Liver (tissue), 3 donors: ENCODE data around the gene PITPNC1.

Experiments
- EGR1 ChIP-seq, 2 donors: IDR thresholded peaks; 2 replicates each; pipeline ENCODE4 v1.6.1; 2016 to 2018; ENCODE audit warnings: antibody characterized with exemption in 2 of 2, low read depth in 2 of 2
- FOXA1 ChIP-seq: IDR thresholded peaks from 2 replicates; pipeline ENCODE4 v1.6.1; 2016; ENCODE audit warnings: antibody characterized with exemption
- GABPA ChIP-seq, 2 donors: IDR thresholded peaks in 1 of 2; conservative IDR thresholded peaks in 1 of 2; 2 replicates each; pipeline ENCODE4 v1.6.1; 2016; ENCODE audit warnings: antibody characterized with exemption in 2 of 2, mild to moderate bottlenecking in 1 of 2, moderate library complexity in 1 of 2
- HNF4A ChIP-seq, 2 donors: conservative IDR thresholded peaks; 2 replicates each; pipeline ENCODE4 v1.6.1; 2016; ENCODE audit warnings: antibody characterized with exemption in 2 of 2, mild to moderate bottlenecking in 2 of 2
- JUND ChIP-seq, 2 donors: IDR thresholded peaks; 2 replicates each; pipeline ENCODE4 v1.6.1; 2016; ENCODE audit warnings: antibody characterized with exemption in 2 of 2
- MAX ChIP-seq: IDR thresholded peaks from 2 replicates; pipeline ENCODE4 v1.6.1; 2016; ENCODE audit warnings: antibody characterized with exemption
- RAD21 ChIP-seq, 2 donors: IDR thresholded peaks; 2 replicates each; pipeline ENCODE4 v1.6.1; 2016; ENCODE audit warnings: antibody characterized with exemption in 2 of 2, mild to moderate bottlenecking in 2 of 2
- RXRA ChIP-seq, 2 donors: IDR thresholded peaks; 2 replicates each; pipeline ENCODE4 v1.6.1; 2017 to 2018; ENCODE audit warnings: antibody characterized with exemption in 2 of 2, mild to moderate bottlenecking in 1 of 2
- SP1 ChIP-seq: IDR thresholded peaks from 2 replicates; pipeline ENCODE4 v1.6.1; 2018; ENCODE audit warnings: antibody characterized with exemption, mild to moderate bottlenecking
- TAF1 ChIP-seq: conservative IDR thresholded peaks from 2 replicates; pipeline ENCODE4 v1.6.1; 2016; ENCODE audit warnings: antibody characterized with exemption, mild to moderate bottlenecking
- YY1 ChIP-seq: IDR thresholded peaks from 2 replicates; pipeline ENCODE4 v1.6.1; 2016; ENCODE audit warnings: antibody characterized with exemption, mild to moderate bottlenecking
- TF ChIP-seq, protein P1 (sequence below): fragments of 150-350 bp; IDR thresholded peaks from 2 replicates; pipeline ENCODE4 v1.5.1; 2017; ENCODE audit warnings: improper control_type of control experiment, low read depth, low read length; ENCODE audit not compliant: missing input control
- TF ChIP-seq, protein P2 (sequence below): IDR thresholded peaks from 2 replicates; pipeline ENCODE4 v1.6.1; 2016; ENCODE audit warnings: antibody characterized with exemption, mild to moderate bottlenecking
- TF ChIP-seq, protein P3 (sequence below): IDR thresholded peaks from 2 replicates; pipeline ENCODE4 v1.6.1; 2016; ENCODE audit warnings: antibody characterized with exemption
- donor health status: healthy.
- donor health status: healthy.

DNA sequence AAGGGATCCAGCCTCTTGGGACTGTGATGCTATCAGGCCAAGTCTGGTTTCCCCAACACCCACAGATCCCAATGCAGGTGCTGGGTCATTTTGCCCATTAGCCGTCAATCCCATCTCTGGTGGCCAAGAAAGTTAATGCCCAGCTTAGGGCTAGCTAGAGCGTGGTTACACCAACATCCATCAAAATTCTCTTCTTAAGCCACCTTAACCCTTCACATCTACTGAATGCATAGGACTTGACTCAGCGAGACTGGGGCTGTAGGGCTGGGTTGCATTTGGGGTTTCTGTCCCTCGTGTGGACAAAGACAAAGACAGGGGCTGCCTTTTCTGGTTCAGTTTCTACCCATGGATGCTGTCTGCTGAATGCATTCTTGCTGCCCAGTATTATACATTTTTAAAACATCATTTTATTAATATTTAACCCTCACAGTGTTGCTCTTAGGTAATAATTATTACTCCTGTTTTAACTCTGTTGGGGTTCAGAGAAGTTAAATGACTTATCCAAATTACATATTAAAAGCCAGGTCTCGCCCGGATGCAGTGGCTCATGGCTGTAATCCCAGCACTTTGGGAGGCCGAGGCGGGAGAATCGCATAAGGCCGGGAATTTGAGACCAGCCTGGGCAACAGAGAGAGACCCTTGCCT is 199.5 kb downstream of the PITPNC1 start:
- TF ChIP-seq MAX: no peak
- no peak for TF ChIP-seq YY1
- TF ChIP-seq, protein P1, sequence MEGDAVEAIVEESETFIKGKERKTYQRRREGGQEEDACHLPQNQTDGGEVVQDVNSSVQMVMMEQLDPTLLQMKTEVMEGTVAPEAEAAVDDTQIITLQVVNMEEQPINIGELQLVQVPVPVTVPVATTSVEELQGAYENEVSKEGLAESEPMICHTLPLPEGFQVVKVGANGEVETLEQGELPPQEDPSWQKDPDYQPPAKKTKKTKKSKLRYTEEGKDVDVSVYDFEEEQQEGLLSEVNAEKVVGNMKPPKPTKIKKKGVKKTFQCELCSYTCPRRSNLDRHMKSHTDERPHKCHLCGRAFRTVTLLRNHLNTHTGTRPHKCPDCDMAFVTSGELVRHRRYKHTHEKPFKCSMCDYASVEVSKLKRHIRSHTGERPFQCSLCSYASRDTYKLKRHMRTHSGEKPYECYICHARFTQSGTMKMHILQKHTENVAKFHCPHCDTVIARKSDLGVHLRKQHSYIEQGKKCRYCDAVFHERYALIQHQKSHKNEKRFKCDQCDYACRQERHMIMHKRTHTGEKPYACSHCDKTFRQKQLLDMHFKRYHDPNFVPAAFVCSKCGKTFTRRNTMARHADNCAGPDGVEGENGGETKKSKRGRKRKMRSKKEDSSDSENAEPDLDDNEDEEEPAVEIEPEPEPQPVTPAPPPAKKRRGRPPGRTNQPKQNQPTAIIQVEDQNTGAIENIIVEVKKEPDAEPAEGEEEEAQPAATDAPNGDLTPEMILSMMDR: no peak
- no peak for TF ChIP-seq GABPA (IDR thresholded peaks at IDR 0.05 in 1 of 2, conservative IDR thresholded peaks at IDR 0.05 in 1 of 2)
- TF ChIP-seq, protein P2, sequence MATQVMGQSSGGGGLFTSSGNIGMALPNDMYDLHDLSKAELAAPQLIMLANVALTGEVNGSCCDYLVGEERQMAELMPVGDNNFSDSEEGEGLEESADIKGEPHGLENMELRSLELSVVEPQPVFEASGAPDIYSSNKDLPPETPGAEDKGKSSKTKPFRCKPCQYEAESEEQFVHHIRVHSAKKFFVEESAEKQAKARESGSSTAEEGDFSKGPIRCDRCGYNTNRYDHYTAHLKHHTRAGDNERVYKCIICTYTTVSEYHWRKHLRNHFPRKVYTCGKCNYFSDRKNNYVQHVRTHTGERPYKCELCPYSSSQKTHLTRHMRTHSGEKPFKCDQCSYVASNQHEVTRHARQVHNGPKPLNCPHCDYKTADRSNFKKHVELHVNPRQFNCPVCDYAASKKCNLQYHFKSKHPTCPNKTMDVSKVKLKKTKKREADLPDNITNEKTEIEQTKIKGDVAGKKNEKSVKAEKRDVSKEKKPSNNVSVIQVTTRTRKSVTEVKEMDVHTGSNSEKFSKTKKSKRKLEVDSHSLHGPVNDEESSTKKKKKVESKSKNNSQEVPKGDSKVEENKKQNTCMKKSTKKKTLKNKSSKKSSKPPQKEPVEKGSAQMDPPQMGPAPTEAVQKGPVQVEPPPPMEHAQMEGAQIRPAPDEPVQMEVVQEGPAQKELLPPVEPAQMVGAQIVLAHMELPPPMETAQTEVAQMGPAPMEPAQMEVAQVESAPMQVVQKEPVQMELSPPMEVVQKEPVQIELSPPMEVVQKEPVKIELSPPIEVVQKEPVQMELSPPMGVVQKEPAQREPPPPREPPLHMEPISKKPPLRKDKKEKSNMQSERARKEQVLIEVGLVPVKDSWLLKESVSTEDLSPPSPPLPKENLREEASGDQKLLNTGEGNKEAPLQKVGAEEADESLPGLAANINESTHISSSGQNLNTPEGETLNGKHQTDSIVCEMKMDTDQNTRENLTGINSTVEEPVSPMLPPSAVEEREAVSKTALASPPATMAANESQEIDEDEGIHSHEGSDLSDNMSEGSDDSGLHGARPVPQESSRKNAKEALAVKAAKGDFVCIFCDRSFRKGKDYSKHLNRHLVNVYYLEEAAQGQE: no peak
- no peak for TF ChIP-seq RAD21 (IDR thresholded peaks at IDR 0.05)
- TF ChIP-seq, protein P3, sequence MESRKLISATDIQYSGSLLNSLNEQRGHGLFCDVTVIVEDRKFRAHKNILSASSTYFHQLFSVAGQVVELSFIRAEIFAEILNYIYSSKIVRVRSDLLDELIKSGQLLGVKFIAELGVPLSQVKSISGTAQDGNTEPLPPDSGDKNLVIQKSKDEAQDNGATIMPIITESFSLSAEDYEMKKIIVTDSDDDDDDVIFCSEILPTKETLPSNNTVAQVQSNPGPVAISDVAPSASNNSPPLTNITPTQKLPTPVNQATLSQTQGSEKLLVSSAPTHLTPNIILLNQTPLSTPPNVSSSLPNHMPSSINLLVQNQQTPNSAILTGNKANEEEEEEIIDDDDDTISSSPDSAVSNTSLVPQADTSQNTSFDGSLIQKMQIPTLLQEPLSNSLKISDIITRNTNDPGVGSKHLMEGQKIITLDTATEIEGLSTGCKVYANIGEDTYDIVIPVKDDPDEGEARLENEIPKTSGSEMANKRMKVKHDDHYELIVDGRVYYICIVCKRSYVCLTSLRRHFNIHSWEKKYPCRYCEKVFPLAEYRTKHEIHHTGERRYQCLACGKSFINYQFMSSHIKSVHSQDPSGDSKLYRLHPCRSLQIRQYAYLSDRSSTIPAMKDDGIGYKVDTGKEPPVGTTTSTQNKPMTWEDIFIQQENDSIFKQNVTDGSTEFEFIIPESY: no peak
- no peak for TF ChIP-seq RXRA (IDR thresholded peaks at IDR 0.05)
- no peak for TF ChIP-seq JUND (IDR thresholded peaks at IDR 0.05)
- no peak for TF ChIP-seq TAF1
- no peak for TF ChIP-seq FOXA1
- TF ChIP-seq SP1: no peak
- TF ChIP-seq HNF4A (conservative IDR thresholded peaks at IDR 0.05): no peak
- no peak for TF ChIP-seq EGR1 (IDR thresholded peaks at IDR 0.05; ENCODE audit: low read depth in 2 of 2)
